HG02571 (cell line): ENCODE measurements around the gene TRA2A.
"Not testable (repeated sequence)": the region's sequence is repeated elsewhere in the genome, so short reads cannot be mapped to it uniquely, and the experiment has no call there.

Experiments
- ATAC-seq: cut with Tn5 transposase; IDR thresholded peaks from one replicate; pipeline ENCODE4 v1.9.1; 2021; ENCODE audit warnings: mild to moderate bottlenecking, moderate library complexity; ENCODE audit not compliant: unreplicated experiment

Gene TRA2A

DNA sequence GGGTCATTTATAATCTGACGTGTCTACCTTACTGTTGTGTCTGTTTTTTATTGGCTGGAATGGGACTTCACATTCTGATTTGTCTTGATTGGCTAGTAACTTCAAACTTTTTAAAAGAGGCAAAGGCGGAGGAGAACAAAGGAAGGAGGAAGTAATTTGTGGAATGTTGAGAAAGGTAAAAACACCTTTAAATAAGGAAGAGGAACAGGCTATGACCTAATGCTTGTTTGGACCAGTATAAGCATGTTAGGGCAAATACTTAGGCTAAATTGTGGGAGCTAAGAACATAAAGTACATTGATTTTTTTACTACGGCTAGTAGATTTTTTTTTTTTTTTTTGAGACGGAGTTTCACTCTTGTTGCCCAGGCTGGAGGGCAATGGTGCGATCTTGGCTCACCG lies 18.0 kb downstream of the TRA2A start:
- not testable (repeated sequence) for ATAC-seq

DNA sequence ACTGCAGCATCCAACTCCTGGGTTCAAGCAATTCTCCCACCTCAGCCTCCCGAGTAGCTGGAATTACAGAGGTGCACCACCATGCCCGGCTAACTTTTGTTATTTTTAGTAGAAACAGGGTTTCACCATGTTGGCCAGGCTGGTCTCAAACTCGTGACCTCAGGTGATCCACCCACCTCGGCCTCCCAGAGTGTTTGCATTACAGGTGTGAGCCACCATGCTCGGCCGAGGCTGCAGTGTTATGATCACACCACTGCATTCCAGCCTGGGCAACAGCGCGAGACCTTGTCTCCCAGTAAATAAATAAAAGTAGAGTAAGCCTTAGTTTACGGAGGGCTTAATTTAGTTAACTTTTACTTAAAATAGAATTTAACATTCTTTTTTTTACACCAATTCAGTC lies 37.8 kb downstream of the TRA2A start:
- no peak for ATAC-seq

DNA sequence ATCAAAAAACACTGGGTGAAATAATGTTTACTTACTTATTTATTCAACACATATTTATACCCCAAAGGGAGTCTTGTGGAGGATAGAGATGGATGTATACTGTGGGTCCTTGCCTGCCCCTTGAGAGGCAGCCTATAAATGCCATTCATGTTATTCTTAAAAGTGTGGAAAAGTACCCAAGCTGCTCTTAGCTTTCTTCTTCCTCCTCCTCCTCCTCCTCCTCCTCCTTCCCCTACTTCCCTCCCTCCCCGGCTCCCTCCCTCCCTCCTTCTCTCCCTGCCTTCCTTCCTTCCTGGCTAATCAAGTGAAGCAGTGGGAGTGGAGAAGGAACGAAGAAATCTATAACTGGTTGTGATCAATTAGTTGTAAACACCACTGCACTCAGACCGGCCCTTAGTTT lies 40.3 kb downstream of the TRA2A start:
- no peak for ATAC-seq

DNA sequence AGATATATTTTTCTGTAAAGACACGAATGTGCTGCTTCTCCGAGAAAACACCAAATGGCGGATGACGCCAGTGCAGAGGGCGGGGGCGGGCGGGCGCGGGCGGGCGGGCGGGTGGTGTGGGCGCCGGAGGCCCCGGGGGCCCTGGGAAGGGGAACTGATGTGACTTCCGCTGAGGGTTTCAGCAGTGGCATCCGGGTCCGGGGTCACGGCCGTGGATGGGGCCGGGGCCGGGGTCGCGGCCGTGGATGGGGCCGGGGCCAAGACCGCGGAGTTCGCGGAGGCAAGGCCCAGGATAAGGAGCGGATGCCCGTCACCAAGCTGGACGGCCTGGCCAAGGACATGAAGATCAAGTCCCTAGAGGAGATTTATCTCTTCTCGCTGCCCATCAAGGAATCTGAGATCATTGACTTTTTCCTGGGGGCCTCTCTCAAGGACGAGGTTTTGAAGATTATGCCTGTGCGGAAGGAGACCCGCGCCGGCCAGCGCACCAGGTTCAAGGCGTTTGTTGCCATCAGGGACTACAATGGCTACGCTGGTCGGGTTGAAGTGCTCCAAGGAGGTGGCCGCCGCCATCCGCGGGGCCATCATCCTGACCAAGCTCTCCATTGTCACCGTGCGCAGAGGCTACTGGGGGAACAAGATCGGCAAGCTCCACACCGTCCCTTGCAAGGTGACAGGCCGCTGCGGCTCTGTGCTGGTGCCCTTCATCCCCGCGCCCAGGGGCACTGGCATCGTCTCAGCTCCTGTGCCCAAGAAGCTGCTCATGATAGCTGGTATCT lies 41.2 kb downstream of the TRA2A start:
- peak; percentile 67 for ATAC-seq

DNA sequence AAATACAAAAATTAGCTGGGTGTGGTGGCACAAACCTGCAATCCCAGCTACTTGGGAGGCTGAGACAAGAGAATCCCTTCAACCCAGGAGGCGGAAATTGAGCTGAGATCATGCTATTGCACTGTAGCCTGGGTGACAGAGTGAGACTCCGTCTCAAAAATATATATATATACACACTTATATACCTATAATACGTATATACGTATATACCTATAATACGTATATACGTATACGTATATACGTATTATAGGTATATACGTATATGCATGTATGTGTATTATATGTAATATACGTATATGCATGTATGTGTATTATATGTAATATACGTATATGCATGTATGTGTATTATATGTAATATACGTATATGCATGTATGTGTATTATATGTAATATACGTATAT lies 43.1 kb downstream of the TRA2A start:
- not testable (repeated sequence) for ATAC-seq

DNA sequence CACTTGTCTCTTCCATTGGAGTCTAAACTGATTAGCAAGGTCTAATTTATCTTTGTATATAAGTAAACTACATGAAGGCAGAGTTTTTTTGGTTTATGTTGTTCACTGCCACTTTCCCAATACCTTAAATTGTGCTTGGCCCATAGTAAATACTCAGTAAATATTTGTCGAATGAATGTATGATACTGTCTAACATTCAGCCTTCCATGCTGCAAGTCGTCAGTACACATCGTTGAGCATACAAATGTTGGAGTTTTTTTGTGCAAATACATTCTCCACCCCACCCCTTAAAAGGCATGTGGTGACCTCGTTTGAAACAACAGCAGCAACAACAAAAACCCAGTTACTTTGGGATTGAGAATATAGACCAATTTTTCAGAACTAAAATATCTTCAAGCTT lies 44.1 kb downstream of the TRA2A start:
- ATAC-seq = no peak

DNA sequence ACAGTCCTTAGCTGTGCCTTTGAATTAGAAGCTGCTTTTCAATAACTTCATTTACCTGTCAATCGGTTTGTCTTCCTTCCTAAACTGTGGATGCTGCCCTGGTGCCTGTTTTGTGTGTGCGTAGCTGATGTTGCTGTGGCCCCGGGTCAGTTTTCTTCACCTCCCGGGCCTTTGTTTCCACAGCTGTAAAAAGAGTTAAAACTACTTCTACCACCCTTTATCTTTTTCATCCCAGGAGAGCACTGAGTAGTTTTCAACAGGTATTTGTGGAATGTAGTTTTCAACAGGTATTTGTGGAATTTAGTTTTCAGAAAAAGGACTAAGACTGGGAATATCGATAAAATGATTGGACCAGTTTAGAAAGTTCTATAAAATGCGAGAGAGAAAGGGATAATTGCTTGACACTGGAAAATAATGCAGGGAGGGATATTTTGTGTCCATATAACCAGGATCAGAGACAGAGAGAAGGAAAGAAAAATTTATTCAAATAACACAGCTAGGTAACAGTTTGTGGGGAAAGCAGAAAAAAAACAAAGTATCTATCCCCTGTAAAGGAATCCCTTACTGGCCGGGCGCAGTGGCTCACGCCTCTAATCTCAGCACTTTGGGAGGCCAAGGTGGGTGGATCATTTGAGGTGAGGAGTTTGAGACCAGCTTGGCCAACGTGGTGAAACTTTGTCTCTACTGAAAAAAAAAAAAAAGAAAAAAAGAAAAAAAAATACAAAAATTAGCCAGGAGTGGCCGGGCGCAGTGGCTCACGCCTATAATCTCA lies 45.6 kb downstream of the TRA2A start:
- no peak for ATAC-seq

DNA sequence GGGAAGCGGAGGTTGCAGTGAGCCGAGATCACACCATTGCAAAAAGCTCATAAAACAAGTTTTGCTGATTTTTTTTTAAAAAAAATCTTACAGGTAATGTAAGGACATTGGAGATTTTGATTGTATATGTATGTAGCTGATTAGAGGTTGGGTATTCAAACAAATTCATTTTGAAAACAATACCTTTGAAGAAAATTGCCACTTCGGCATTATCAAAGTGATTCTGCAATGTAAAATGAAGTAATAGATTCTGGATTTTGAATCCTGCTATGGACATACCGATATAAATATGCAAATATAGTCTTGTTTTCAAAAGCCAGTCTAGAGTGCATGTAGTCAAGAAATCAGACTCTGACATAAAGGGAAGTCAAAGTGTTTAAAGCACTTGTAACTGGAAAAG lies 49.1 kb downstream of the TRA2A start:
- ATAC-seq = no peak

DNA sequence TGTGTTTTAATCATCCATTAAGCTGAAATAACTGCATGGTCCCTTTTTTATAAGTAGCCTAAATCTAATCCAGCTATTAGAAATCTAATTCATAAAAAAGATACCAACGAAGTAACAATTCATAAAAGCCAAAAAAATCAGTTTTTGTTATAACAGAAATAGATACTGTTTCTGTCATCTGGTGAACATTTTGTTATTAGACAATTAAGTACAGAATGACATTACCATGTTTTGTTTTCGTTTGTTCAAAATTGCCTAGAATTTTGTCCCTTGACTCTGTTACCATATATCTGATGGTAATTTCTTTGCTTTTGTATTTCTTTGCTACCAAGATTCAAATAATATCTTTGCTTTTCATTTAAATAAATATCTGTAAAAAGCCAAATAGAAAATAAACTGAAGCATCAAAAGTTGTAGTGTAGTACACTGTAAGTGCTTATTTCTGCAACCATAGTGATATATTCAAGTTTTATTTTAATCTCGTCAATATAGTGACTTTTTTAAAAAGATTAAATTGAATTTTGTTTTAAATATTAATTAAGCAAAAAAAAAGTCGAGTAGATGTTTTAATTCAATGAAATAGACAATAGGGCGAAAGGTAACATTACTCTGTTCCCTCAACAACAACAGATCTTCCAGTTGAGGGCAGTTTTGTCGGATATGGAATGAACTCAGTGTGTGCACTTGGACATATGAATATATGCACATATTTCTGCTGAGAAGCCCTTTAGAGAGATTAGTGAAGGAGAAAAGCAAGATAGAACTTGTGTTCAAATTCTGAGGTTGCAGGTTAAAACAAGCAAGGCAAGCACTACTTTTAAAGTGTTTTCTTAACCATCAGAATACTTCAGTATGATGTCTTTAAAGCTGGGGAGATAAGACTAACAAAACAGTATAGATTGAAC lies 53.6 kb downstream of the TRA2A start:
- ATAC-seq = no peak

DNA sequence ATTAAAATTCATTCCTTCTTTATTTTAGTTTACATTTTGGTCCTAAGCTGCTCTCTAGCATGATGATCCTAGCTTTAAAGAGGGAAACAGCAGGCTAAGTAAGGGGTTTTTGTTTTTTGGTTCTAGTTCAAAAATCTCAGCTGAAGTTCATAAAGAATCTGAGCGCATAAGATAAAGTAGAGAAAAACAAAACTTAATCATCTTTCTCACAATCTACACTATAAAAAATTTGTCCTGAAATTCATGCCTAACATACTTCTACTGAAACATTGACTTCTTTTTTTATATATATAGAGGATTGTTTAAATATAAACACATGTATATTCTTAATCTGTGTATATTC lies 54.7 kb downstream of the TRA2A start:
- no peak for ATAC-seq

DNA sequence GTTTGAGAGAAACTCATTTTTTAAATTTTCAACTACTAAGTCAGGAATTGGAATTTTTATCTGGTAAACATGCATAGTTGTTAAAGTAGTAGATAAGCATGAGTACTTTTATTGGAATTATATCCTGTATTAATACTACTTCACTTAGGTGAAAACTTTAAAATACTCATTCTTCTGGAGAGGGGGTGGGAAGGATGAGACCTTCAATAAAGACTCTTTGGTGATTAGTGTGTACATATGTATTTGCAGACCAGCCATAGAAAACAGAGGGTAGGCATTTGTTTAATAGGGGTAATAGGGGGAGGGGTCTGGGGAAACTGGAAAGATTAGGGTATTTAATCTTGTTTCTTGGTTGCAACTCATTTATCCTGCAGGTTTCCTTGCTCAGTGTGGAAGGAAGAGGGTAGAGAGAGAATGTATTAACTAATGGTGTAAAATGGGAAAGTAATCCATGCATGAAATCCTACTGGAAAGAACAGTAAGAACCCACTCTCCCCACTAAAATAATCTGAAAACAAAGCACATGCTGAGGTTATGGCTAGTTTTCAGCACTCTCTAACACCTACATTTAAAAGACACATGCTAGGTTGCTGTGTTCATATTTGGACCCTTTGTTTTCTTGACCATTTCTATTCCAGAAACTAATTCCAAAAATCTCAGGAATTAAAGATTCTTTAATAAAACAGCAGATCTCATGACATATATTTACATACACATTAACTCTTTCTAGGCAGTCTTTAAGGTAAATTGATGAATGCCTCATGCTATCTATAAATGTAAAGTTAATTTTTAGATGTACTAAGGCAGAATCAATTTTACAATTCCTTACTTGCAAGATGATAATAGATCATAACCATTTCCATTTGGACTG lies 55.3 kb downstream of the TRA2A start:
- no peak for ATAC-seq

DNA sequence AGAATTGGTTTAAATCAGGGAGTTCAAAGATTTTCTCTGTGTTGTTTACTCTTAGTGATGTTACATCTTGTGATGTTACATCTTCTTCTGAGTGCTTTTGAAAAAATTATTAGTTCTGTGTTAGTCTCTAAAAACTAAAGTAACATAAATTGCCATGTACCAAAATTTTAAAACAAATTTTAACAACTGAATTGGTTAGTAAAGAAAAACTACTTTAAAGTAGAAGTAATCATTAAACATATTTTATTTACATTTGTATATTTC lies 56.3 kb downstream of the TRA2A start:
- no peak for ATAC-seq

DNA sequence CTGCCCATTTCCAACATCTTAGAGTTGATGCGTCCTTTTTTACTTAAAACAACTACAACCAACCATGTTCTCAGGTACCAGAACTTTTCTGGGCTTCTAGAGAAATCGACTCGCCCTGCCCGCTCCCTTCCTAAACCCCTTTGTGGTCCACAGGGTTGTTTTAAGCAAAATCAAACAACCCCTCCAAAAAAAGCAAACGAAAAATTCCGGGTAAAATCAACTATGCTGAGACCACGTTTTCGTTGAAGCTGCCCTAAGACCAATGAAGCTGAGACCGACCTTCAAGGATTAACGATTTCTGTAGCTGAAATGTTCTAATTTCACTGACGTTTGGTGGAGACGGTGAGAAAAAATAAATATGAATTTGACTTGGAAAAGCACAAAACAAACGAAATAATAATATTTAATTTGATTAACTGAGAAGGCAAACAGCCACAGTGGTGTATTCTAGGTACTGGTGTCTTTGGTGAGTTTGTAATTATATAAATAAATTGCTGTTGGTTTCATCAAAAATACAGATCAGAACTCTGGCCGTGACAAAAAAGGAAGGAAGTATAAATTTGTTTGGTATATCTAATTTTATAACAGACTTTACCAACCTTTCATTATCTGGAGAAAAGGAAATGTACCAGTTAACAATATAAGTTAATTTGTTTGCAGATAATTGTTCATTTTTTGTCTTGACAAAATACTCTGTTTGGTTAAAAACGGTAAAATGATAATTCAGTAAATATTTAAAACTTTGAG lies 56.8 kb downstream of the TRA2A start:
- no peak for ATAC-seq

DNA sequence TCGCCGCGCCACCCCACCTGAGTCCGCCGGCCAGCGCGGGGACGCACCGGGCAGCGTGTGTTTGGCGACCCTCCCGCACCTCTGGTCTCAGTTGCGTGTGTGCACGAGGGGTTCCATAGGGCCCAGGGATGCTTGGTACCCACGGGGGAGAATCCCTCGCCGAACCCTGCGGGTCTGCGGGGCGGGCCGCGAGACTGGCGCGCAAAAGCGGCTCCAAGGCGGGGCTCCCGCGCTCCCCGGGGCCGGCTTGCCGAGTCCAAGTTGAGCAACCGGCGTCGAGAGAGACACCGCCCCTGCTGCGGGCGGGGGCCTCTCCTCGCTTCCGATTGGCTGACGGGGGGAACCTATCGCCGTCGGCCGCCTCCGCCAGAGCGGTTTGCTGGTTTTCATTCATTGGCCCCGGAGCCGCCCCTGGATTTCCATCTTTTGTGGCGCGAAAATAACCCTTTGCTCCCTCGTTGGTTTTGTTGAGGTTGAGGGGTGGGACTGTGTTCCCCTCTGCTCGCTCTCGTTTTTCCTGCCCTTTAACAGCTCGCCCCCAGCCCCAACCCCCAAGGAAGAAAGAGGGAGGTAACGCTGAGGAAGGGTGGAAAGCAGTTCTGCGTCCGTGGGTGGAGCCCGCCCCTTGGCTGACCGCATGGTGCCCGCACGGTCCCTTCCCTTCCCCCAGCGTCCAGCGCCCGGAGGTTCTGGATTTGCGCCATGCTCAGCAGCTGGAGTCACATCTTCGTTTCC lies 57.5 kb downstream of the TRA2A start:
- peak; percentile 69 for ATAC-seq

DNA sequence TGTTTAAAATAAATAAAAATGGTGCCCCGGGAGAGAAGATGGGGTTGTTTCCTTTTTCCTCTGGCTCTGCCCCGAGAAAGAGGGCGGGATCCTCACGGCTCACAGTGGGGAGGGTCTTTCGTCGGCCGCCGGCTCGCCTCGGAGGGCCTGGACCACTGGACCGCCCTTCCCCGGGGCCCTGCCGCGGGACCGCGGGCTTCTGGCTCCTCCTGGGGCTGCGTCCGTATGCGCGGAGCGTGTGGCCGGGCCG lies 58.0 kb downstream of the TRA2A start:
- ATAC-seq = peak; percentile 24

DNA sequence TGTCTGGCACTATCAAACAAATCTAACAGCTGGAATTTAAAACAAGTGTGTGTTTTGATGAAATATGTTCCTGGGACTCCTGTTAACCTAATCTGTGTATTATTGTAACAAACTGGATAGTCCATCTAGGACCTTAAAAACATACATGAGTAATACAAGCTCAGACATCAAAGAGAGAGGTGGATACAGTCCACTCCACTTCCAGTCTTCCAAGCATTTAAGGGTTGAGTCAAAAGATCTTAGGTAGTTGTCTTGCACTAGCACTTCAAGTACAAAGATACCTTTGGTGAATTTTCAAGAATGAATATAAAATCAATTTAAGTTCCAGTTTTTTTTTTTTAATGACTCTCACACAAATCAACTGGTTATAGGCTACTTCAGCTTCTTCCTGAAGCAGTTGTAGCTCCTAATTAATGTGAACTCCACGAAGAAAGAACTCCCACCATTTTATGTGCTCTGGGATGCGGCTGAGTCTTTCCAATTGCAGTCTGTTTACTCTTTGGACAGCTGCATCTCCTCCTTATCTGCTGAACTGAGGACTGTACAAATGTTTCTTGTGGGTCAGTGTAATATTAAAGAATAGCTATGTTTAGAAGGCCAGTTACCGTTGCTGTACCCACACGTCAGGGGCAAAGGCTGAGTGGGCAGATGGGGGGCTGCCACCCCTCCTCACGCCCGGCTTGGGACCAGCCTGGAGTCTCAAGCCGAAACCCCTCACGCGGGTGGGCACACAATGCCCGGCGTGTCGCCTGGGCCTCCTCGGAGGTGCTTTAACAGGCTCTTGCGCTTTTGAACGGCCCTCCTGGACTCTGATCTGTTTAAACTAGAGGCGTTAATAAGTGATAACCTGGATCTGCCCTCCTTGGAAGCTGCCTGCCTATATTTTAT lies 58.6 kb downstream of the TRA2A start:
- no peak for ATAC-seq

DNA sequence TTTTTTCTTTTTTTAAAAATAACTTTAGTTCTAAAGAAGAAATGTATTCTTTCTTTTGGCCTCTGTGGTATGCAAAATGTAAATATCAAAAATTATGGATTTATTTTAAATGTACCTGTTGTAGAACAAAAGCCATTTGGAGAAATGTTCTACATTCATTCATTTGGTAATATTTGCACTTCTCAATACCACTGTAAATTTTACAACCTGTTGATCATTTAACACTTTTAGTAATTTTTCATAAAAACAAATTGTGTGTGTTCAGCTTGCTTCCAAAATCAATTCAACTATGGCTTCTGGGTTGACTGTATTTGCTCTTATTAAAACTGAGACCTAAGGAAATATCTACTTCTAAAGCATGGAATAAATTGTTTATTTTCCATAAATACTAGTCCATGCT lies 59.2 kb downstream of the TRA2A start:
- ATAC-seq = no peak

DNA sequence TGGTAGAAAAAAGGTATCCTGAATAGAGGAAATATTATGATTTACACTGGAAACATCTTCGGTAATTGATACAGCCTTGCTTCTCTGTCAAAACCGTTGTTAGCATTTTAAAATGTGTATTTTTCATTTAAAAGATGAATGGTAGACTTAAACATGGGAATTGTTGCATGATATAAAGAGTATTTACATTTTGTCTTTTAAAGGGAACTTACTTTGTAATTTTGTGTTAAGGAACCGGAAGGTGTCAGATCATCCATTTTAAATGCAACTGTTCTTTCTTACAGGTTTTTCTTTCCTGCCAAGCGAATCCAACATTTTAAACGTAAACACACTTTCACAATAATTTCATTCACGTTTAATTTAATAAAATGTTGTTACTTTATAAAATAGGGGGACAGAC lies 59.7 kb downstream of the TRA2A start:
- ATAC-seq = no peak
